SK-N-DZ (cell line): ENCODE measurements around the gene LYPD6B.

Source experiments
- DNase-seq: peaks from one replicate; pipeline ENCODE4 v3.0.0-alpha.2; 2015; ENCODE audit warnings: low spot score

Gene LYPD6B

GRCh38 chr2:149039213-149039724, 770 bp downstream of the LYPD6B start:
- DNase-seq = no peak

- no peak for DNase-seq
Observed at GRCh38 chr2:149040451-149040850, 2.0 kb downstream of the LYPD6B start.

- no peak for DNase-seq
Observed at GRCh38 chr2:149041482-149041881, 3.0 kb downstream of the LYPD6B start.

- no peak for DNase-seq
Observed at GRCh38 chr2:149042881-149043280, 4.4 kb downstream of the LYPD6B start.

- no peak for DNase-seq
Observed at GRCh38 chr2:149044500-149044899, 6.0 kb downstream of the LYPD6B start.

- no peak for DNase-seq
Observed at GRCh38 chr2:149047118-149047517, 8.6 kb downstream of the LYPD6B start.

- no peak for DNase-seq
Observed at GRCh38 chr2:149049142-149049541, 10.6 kb downstream of the LYPD6B start.

- no peak for DNase-seq
Observed at GRCh38 chr2:149050188-149050587, 11.7 kb downstream of the LYPD6B start.

- DNase-seq = no peak
Observed at GRCh38 chr2:149055751-149056150, 17.3 kb downstream of the LYPD6B start.

- no peak for DNase-seq
Observed at GRCh38 chr2:149056541-149057255, 18.2 kb downstream of the LYPD6B start.

GRCh38 chr2:149057401-149057800, 18.9 kb downstream of the LYPD6B start:
- DNase-seq = no peak

GRCh38 chr2:149058936-149059335, 20.4 kb downstream of the LYPD6B start:
- DNase-seq = no peak

- DNase-seq = no peak
Observed at GRCh38 chr2:149059822-149060221, 21.3 kb downstream of the LYPD6B start.

- no peak for DNase-seq
Observed at GRCh38 chr2:149061133-149061745, 22.7 kb downstream of the LYPD6B start.

- DNase-seq = no peak
Observed at GRCh38 chr2:149062531-149062930, 24.0 kb downstream of the LYPD6B start.

- no peak for DNase-seq
Observed at GRCh38 chr2:149063177-149063576, 24.7 kb downstream of the LYPD6B start.

GRCh38 chr2:149064365-149064841, 25.9 kb downstream of the LYPD6B start:
- DNase-seq = peak; percentile 48

- no peak for DNase-seq
Observed at GRCh38 chr2:149064856-149065630, 26.5 kb downstream of the LYPD6B start.

GRCh38 chr2:149068225-149068995, 29.9 kb downstream of the LYPD6B start:
- DNase-seq = no peak

- no peak for DNase-seq
Observed at GRCh38 chr2:149068996-149069888, 30.7 kb downstream of the LYPD6B start.
